SKM-1 (cell line): ENCODE measurements around the gene KRT75.
"Not testable (repeated sequence)": the region's sequence is repeated elsewhere in the genome, so short reads cannot be mapped to it uniquely, and the experiment has no call there.

Source experiments
- DNase-seq: peaks from one replicate; lab custom pipeline; 2025; ENCODE audit not compliant: unreplicated experiment; lab: John Stamatoyannopoulos, UW

The KRT75 gene

GRCh38 chr12:52417740-52418139 is 16.4 kb downstream of the KRT75 start:
- no peak for DNase-seq

GRCh38 chr12:52416795-52417194 is 17.4 kb downstream of the KRT75 start:
- DNase-seq: no peak

GRCh38 chr12:52415870-52416750 is 18.1 kb downstream of the KRT75 start:
- no peak for DNase-seq

DNA sequence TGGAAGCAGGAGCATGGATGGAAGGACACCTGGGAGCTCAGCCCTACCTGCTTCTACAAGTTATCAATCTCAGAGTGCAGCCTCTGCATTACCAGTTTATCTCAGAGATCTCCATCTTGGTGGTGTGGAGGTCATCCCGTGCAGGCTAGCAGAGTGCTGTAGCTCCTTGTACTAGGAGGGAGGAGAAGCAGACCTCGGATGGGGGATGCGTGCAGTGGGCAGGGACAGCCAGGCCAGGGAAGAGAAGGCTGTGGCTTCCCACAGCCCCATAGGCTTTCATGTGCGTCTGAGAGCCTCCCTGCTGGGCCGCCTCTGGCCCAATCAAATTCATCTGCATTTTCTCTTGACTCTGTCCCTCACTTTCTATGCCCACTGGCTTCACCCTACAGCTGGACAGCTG is 19.2 kb downstream of the KRT75 start:
- no peak for DNase-seq

GRCh38 chr12:52413782-52414345 is 20.3 kb downstream of the KRT75 start:
- DNase-seq: no peak

DNA sequence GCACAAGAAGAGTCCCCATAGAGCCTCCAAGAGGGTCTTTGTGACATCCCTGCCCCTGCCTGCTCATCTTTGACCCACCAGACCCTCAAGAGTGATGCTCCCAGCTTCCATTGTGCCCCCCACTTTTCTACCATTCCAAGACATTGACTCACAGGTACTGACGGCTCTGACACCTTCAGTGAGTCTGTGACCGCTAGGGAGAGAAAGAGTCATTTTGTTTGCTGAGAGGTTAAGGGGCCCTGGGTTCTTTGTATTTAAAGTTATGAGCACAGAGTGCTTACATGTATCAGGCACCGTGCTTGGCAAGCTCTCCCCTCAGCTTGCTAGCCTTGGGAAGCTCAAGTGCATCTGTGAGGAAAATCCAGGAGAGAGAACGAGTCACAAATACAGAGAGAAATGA is 21.0 kb downstream of the KRT75 start:
- no peak for DNase-seq

DNA sequence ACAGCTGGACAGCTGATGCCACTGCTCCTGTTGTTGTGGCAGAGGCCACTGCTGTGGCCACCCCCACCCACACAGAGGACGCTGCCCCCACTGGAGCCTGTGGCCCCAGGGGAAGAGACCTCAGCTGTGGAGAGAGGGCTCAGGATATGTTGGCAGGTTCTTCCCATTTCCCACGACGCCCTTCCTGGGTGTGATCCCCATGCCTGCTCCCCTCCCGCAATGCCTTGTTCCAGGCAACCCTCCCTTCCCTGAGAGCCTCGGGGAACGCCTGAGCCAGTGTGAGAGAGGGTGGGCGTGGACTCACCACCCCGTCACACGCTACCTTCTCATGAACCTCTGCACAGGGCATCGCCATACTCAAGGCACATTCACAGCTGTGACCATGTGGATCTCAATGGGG is 22.4 kb downstream of the KRT75 start:
- DNase-seq: no peak

DNA sequence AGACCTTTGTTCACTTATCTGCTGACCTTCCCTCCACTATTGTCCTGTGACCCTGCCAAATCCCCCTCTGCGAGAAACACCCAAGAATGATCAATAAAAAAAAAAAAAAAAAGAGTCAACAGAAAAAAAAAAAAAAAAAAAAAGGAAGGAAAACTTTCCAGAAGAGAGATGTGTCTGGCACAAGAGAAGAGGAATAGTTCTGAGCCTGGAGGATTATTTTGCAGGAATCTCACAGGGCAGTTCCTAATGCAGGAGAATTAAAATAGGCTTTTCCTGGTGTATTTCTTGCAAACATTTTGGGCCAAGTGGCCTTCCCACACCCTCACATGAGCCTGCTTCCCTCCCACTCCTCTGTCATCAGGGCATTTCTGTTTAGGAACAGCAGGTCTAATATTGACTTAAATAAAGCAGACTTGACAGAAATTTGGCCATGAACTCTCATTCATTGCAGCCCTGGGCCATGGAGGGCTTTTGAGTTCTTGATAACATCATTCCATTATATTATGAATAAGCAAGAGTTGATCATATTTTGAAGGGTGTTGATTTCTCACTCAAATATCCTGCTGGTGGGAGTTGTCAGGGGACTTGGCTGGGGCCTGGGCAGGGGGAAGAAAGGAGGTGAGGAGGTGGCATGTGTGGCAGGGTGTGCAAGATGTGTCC is 23.5 kb downstream of the KRT75 start:
- DNase-seq: not testable (repeated sequence)

DNA sequence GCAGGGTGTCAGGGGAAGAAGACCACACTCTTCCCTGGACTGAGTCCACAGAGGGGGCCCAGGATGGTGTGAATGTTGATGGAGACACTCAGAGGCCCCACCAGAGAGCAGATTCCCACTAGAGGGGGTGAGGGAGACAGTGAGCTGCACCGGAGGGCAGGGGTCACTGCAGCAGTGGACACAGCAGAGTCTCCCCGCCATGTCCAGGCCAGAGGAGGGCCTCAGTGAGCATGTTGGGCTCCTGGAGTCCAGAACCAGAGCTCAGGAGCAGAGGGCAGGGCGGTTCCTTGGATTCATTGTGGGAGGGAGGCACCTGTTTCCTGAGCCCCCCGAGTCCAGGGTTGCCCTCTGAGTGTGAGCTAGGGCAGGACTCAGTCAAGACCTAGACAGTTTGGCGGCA is 26.3 kb downstream of the KRT75 start:
- DNase-seq: no peak

GRCh38 chr12:52405922-52406385 is 28.2 kb downstream of the KRT75 start, which contains the start of gene KRT82:
Gene KRT82 (minus strand): TSS chr12:52406335. CDS start chr12:52406277, 58 bp downstream.
- DNase-seq: no peak

GRCh38 chr12:52404951-52405350 is 29.2 kb downstream of the KRT75 start:
- DNase-seq: no peak

DNA sequence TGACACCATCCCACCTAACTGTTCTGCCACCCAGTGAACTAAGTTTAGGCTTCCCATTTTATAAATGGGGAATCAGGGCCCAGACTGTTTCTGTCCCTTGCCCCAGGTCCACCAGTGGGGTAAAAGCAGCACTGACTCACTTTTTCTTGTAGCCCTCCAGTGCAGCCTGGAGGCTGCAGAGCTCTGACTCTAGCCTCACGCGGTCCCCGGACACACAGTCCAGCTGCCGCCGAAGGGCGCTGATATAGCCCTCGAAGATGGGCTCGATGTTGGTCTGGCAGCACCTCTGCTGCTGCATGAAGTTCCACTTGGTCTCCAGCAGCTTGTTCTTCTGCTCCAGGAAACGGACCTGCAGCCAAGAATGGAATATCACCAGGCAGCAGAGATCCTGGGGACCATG is 30.6 kb downstream of the KRT75 start:
- DNase-seq: no peak

GRCh38 chr12:52402873-52403540 is 31.2 kb downstream of the KRT75 start:
- no peak for DNase-seq

GRCh38 chr12:52402377-52402776 is 31.8 kb downstream of the KRT75 start:
- DNase-seq: no peak

DNA sequence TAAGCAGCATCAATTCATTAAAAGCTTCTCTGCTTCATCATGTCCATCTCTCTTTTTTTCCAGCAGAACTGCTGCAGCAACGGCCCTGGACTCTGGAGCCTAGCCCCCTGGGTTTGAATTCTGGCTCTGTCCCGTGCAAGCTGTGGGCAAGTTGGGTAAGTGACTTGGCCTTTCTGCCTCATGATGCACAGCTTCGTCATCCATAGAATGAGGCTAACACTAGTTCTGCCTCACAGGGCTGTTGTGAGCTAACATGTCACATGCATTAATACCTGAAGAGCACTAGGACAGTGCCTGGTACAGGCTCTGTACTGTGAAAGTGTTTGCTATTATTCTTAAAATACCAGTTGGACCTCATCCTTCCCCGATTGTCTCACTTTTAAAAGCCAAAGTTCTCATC is 32.2 kb downstream of the KRT75 start:
- DNase-seq: no peak

- DNase-seq: no peak
Measured at GRCh38 chr12:52401526-52401925, 32.6 kb downstream of the KRT75 start.

DNA sequence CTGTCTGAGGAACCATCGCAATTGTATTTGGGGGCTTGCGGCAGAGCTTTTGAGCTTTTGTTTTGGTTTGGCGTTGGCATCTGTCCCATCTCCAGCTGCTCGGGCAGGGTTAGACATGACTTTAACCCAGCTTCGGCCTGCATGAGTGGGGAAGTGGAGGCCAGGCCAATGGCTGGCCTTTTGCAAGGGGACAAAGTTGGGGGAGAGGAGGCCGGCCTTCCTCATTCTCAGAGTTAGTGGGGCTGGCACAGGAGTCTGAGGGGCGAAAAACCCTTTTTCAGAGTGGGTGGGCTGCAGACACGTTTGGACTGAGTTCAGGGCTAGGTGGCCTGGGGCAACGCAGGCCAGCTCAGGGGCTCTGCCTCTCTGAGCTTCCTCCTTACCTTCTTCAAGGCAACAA is 33.3 kb downstream of the KRT75 start:
- DNase-seq: no peak

DNA sequence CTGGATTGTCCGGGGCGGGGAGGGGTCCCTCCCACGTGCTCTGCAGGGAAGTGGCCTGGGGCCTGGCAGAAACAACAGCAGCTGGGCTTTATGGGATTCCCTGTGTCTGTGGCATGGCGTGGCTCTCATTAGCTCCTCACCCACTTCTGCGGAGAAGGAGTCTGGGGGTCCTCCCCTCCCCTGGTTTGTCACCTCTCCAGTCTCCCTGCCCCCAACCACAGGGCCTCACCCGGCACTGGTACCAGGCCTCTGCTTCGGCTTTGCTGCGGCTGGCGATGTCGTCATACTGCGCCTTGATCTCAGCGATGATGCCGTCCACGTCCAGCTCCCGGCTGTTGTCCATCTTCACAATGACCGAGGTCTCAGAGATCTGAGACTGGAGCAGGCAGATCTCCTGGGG is 34.4 kb downstream of the KRT75 start:
- DNase-seq: no peak

DNA sequence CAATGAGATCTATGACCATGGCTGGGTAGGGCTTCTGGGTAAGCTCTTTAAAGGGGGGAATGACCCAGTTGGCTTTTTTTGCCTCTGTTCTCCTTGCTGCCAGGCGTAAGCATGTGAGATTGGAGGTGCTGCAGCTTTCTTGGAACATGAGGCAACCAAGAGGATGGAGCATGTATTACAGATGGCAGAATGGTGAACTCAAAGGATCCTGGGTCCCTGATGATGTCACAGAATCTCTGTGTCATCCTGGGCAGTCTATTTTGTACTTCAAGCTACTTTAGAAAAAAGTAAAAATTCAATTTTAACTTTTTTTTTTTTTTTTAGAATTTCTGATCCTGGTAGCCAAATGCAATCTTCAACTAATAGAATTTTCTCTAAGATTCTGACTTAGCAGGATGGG is 36.0 kb downstream of the KRT75 start:
- no peak for DNase-seq

GRCh38 chr12:52396656-52397055 is 37.5 kb downstream of the KRT75 start:
- DNase-seq: no peak

- no peak for DNase-seq
Measured at GRCh38 chr12:52395761-52396434, 38.3 kb downstream of the KRT75 start.
